Panc1 (cell line): Measurements from ENCODE around the gene ERMP1.

Experiments
- CTCF ChIP-seq: fragments of 450-650 bp; IDR thresholded peaks from 2 replicates; pipeline ENCODE4 v1.5.1; 2017; ENCODE audit warnings: mild to moderate bottlenecking
- POLR2AphosphoS5 ChIP-seq: IDR thresholded peaks from 2 replicates; pipeline ENCODE4 v1.6.1; 2012; ENCODE audit warnings: mild to moderate bottlenecking, low read depth, low read length, moderate library complexity

- no peak for TF ChIP-seq CTCF
- TF ChIP-seq POLR2AphosphoS5, result no peak
Observed at GRCh38 chr9:5811751-5812150, 21.2 kb downstream of the ERMP1 start.
